Right lobe of liver (tissue), 6 donors: Measurements from ENCODE around the gene CFAP20DC. TPM values are rescaled to one million over a fixed set of nuclear protein-coding genes. Genes with fewer than 3 reads are reported as not detected.

Experiments
- ATAC-seq, 4 donors: fragments of 200-7000 bp; cut with Tn5 transposase; one replicate each; pipeline ENCODE4 v1.9.1; 2020; ENCODE audit warnings: mild to moderate bottlenecking in 4 of 4, moderate library complexity in 4 of 4
- DNase-seq, 3 donors: peaks; one replicate each; pipeline ENCODE4 v3.0.0-alpha.2; 2020
- H3K27ac ChIP-seq, 3 donors: fragments of 200-600 bp; one replicate each; pipeline ENCODE4 v1.8.0; 2022
- H3K27me3 ChIP-seq, 2 donors: fragments of 200-600 bp; one replicate each; pipeline ENCODE4 v1.8.0; 2022
- H3K36me3 ChIP-seq, 4 donors: fragments of 200-600 bp; sonication (generic) in 1 of 4; one replicate each; pipeline versions ENCODE4 v1.5.1 to v1.8.0; 2017 to 2022; ENCODE audit warnings: control low read depth in 1 of 4
- H3K4me1 ChIP-seq, 4 donors: fragments of 200-600 bp; sonication (generic) in 1 of 4; one replicate each; pipeline versions ENCODE4 v1.5.1 to v1.8.0; 2017 to 2022; ENCODE audit warnings: control low read depth in 1 of 4
- H3K4me3 ChIP-seq, 3 donors: fragments of 200-600 bp; one replicate each; pipeline ENCODE4 v1.8.0; 2022
- H3K9me3 ChIP-seq, 4 donors: fragments of 200-600 bp; sonication (generic) in 1 of 4; one replicate each; pipeline versions ENCODE4 v1.5.1 to v1.8.0; 2017 to 2022; ENCODE audit warnings: control low read depth in 1 of 4
- CTCF ChIP-seq, 4 donors: fragments of 200-600 bp in 3 of 4; fragments of 450-650 bp in 1 of 4; IDR thresholded peaks; one replicate each; pipeline versions ENCODE4 v1.5.1 to v1.8.0; 2016 to 2022; ENCODE audit warnings: antibody characterized with exemption in 4 of 4, mild to moderate bottlenecking in 2 of 4
- POLR2A ChIP-seq: fragments of 450-650 bp; IDR thresholded peaks from one replicate; pipeline ENCODE4 v1.6.1; 2017; ENCODE audit warnings: antibody characterized with exemption, mild to moderate bottlenecking
- WGBS: methylation state at CpG from one replicate; pipeline ENCODE4 v1.1.6; 2018; ENCODE audit warnings: low coverage, low lambda C conversion rate; ENCODE audit not compliant: insufficient coverage; ENCODE audit errors: missing lambda C conversion rate; 5-methylcytosine and 5-hydroxymethylcytosine counted together
- intact Hi-C, 2 donors: fragments of 100-400 bp; cut with DNase I; formaldehyde crosslinking; loops; one replicate each; pipeline versions ENCODE4 v1.11.2 to v1.14.1; 2022
- total RNA-seq, 6 experiments: library from RNA; depleted of rRNA in 2 of 6; stranded (reverse); fragments of >200 nt in 2 of 6; fragmentation: NEBNext Ultra II Directional in 3 of 6; extraction: Animal tissue kit (Norgen Biotek cat#: 25700) in 3 of 6; gene quantifications; one replicate each; pipeline versions ENCODE4 v1.1.0 to v1.2.4, GENCODE V29; 2016 to 2023
- donor health status: DM: no; HTN: yes; CAD: no.
- donor health status: DM: no; HTN: no; CAD: no.
- donor health status: DM: no; HTN: no; CAD: no.
- donor health status: DM: no; HTN: yes; CAD: no.
- donor health status: DM: no; HTN: yes; CAD: no.

The CFAP20DC gene
- total RNA-seq, 6 experiments from 2014 or later = 0.67 to 2.7 (median 1.5) TPM

- WGBS = 57% methylated on average over 1 of the region's 1 CpG
- Histone ChIP-seq H3K4me3 (no peak overlapping the region), H3K4me1 (no peaks in the 10 kb centered on the region), H3K9me3 (no peaks in the 10 kb centered on the region), H3K27ac (no peak overlapping the region), H3K27me3 (no peaks in the 10 kb centered on the region), H3K36me3 (no peaks in the 10 kb centered on the region)
- intact Hi-C loops = loop anchor here (5.0 to 10.0 kb wide), 2 partner anchors 53 to 55 kb away; partner anchors contain the start of gene CFAP20DC (in 2 of the 2)
- ATAC-seq = no peak
- TF ChIP-seq CTCF (IDR thresholded peaks at IDR 0.05) = no peak
- no peak for TF ChIP-seq POLR2A
- no peak for DNase-seq
These were observed 50.1 kb downstream of the CFAP20DC start for GRCh38 chr3:58999774-59000160.

- ATAC-seq (no peak), DNase-seq (no peak)
- no peak overlapping the region for H3K27ac ChIP-seq
- H3K36me3 ChIP-seq = no peaks in the 10 kb centered on the region
- intact Hi-C loops = loop anchor here (5.0 to 10.0 kb wide), 2 partner anchors 53 to 56 kb away; partner anchors contain the start of gene CFAP20DC (in 2 of the 2)
- 60% methylated on average over 2 of the region's 2 CpGs for WGBS
- TF ChIP-seq CTCF (IDR thresholded peaks at IDR 0.05) = no peak
- no peak for TF ChIP-seq POLR2A
- no peaks in the 10 kb centered on the region for H3K4me1 ChIP-seq
- H3K27me3 ChIP-seq = no peaks in the 10 kb centered on the region
- no peak overlapping the region for H3K4me3 ChIP-seq
- no peaks in the 10 kb centered on the region for H3K9me3 ChIP-seq
These were observed 50.6 kb downstream of the CFAP20DC start for GRCh38 chr3:58999134-58999773.

- ATAC-seq = peak in 1 of 4 donors; percentile 68
- H3K9me3 ChIP-seq = no peaks in the 10 kb centered on the region
- H3K4me3 ChIP-seq = no peak overlapping the region
- TF ChIP-seq POLR2A (no peak), CTCF (IDR thresholded peaks at IDR 0.05) (no peak)
- DNase-seq = no peak
- H3K36me3 ChIP-seq = no peaks in the 10 kb centered on the region
- H3K27ac ChIP-seq = no peak overlapping the region
- WGBS = 76% methylated on average over 4 of the region's 4 CpGs
- no peaks in the 10 kb centered on the region for H3K4me1 ChIP-seq
- intact Hi-C loops = loop anchor here (5.0 to 10.0 kb wide), 2 partner anchors 54 to 56 kb away; partner anchors contain the start of gene CFAP20DC (in 2 of the 2)
- no peaks in the 10 kb centered on the region for H3K27me3 ChIP-seq
These were observed 51.2 kb downstream of the CFAP20DC start for GRCh38 chr3:58998476-58999117.

- ATAC-seq (no peak), DNase-seq (no peak)
- Histone ChIP-seq H3K9me3 (no peaks in the 10 kb centered on the region), H3K4me3 (no peak overlapping the region), H3K27ac (no peak overlapping the region), H3K36me3 (no peaks in the 10 kb centered on the region), H3K27me3 (no peaks in the 10 kb centered on the region), H3K4me1 (no peaks in the 10 kb centered on the region)
- WGBS = 89% methylated on average over 2 of the region's 5 CpGs
- TF ChIP-seq POLR2A (no peak), CTCF (IDR thresholded peaks at IDR 0.05) (no peak)
- intact Hi-C loops = loop anchor here (5.0 to 10.0 kb wide), 2 partner anchors 56 to 58 kb away; partner anchors contain the start of gene CFAP20DC (in 2 of the 2)
These were observed 53.1 kb downstream of the CFAP20DC start for GRCh38 chr3:58996730-58997129.
